ENCODE results near the gene FOXP1. TPM values are rescaled to one million over a fixed set of nuclear protein-coding genes. Genes with fewer than 3 reads are reported as not detected.
A peak's percentile ranks its signal among the peaks of the same experiment; 100 is the strongest.

Gene FOXP1
- total RNA-seq, 1 donor from 2014 or later = 128 TPM

GRCh38 chr3:71149959-71150954 is 433.3 kb downstream of the FOXP1 start:
- no peak for DNase-seq (ENCODE audit: low spot score)

GRCh38 chr3:71148455-71149060 is 435.0 kb downstream of the FOXP1 start:
- DNase-seq (ENCODE audit: low spot score) = no peak

- DNase-seq (ENCODE audit: low spot score) = no peak
These were observed 436.9 kb downstream of the FOXP1 start for GRCh38 chr3:71146673-71147072.

GRCh38 chr3:71145954-71146353 is 437.6 kb downstream of the FOXP1 start:
- DNase-seq (ENCODE audit: low spot score) = no peak

GRCh38 chr3:71144525-71145253 is 438.8 kb downstream of the FOXP1 start:
- DNase-seq (ENCODE audit: low spot score) = no peak

- no peak for DNase-seq (ENCODE audit: low spot score)
These were observed 440.0 kb downstream of the FOXP1 start for GRCh38 chr3:71143493-71143892.

- DNase-seq (ENCODE audit: low spot score) = no peak
These were observed 440.9 kb downstream of the FOXP1 start for GRCh38 chr3:71142441-71143161.

GRCh38 chr3:71140477-71140876 is 443.1 kb downstream of the FOXP1 start:
- no peak for DNase-seq (ENCODE audit: low spot score)

- DNase-seq (ENCODE audit: low spot score) = no peak
These were observed 444.0 kb downstream of the FOXP1 start for GRCh38 chr3:71139496-71139895.

GRCh38 chr3:71138410-71138809 is 445.1 kb downstream of the FOXP1 start:
- no peak for DNase-seq (ENCODE audit: low spot score)

GRCh38 chr3:71136276-71136675 is 447.3 kb downstream of the FOXP1 start:
- no peak for DNase-seq (ENCODE audit: low spot score)

GRCh38 chr3:71135373-71136088 is 448.0 kb downstream of the FOXP1 start:
- DNase-seq (ENCODE audit: low spot score) = no peak

- no peak for DNase-seq (ENCODE audit: low spot score)
These were observed 449.0 kb downstream of the FOXP1 start for GRCh38 chr3:71134521-71134920.

- no peak for DNase-seq (ENCODE audit: low spot score)
These were observed 449.7 kb downstream of the FOXP1 start for GRCh38 chr3:71133865-71134264.

GRCh38 chr3:71132995-71133730 is 450.4 kb downstream of the FOXP1 start:
- no peak for DNase-seq (ENCODE audit: low spot score)

GRCh38 chr3:71131375-71132314 is 451.9 kb downstream of the FOXP1 start:
- DNase-seq (ENCODE audit: low spot score) = no peak

GRCh38 chr3:71130471-71131374 is 452.8 kb downstream of the FOXP1 start:
- DNase-seq (ENCODE audit: low spot score) = peak; percentile 82
